GM12891 (cell line): ENCODE measurements around the gene RBM38.

Source experiments
- DNase-seq: peaks from one replicate; pipeline ENCODE4 v3.0.0; 2011; ENCODE audit warnings: low spot score; ENCODE audit not compliant: insufficient read length
- FAIRE-seq: peaks from 2 replicates; lab custom pipeline; 2011; peaks lifted over from hg19 to GRCh38; lab: Jason Lieb, UNC
- PAX5 ChIP-seq: IDR thresholded peaks from 2 replicates; pipeline ENCODE4 v1.6.1; 2011; ENCODE audit warnings: low read length, moderate library complexity, mild to moderate bottlenecking; ENCODE audit not compliant: insufficient read depth, severe bottlenecking
- POLR2A ChIP-seq: IDR thresholded peaks from 2 replicates; pipeline ENCODE4 v1.6.1; 2011; ENCODE audit warnings: low read depth, low read length, control low read depth
- POLR2AphosphoS5 ChIP-seq: IDR thresholded peaks from 2 replicates; pipeline ENCODE4 v1.6.1; 2011; ENCODE audit warnings: low read depth, low read length, control low read depth
- POU2F2 ChIP-seq: IDR thresholded peaks from 2 replicates; pipeline ENCODE4 v1.6.1; 2011; ENCODE audit warnings: low read depth, mild to moderate bottlenecking, control low read depth, low read length, moderate library complexity
- SPI1 ChIP-seq: IDR thresholded peaks from 2 replicates; pipeline ENCODE4 v1.6.1; 2011; ENCODE audit warnings: low read depth, low read length, control low read depth
- TAF1 ChIP-seq: IDR thresholded peaks from 2 replicates; pipeline ENCODE4 v1.6.1; 2011; ENCODE audit warnings: low read depth, low read length, control low read depth

RBM38 gene

GRCh38 chr20:57404419-57405072 lies 13.3 kb downstream of the RBM38 start:
- TF ChIP-seq SPI1 (no peak), POLR2AphosphoS5 (peak; percentile 15; the same call in 1 of the 2 replicates), POU2F2 (no peak), TAF1 (no peak), PAX5 (no peak), POLR2A (peak; percentile 45; the same call in 1 of the 2 replicates)
- FAIRE-seq (no peak), DNase-seq (no peak)

GRCh38 chr20:57405236-57406016 lies 14.2 kb downstream of the RBM38 start:
- TF ChIP-seq POLR2A (no peak), TAF1 (no peak), SPI1 (no peak), POU2F2 (no peak), POLR2AphosphoS5 (no peak), PAX5 (no peak)
- FAIRE-seq (no peak), DNase-seq (no peak)

- TF ChIP-seq POU2F2 (no peak), POLR2AphosphoS5 (peak; percentile 13; the same call in 1 of the 2 replicates)
- FAIRE-seq (no peak), DNase-seq (no peak)
Observed at GRCh38 chr20:57407541-57407956, 16.4 kb downstream of the RBM38 start.

- no peak for TF ChIP-seq TAF1
- TF ChIP-seq POLR2AphosphoS5 = 0 out of 2 replicates have a peak, but pooled peaks have one; percentile 11
- FAIRE-seq (no peak), DNase-seq (no peak)
Observed at GRCh38 chr20:57408131-57408530, 16.9 kb downstream of the RBM38 start.

GRCh38 chr20:57408536-57409233 lies 17.5 kb downstream of the RBM38 start:
- DNase-seq (no peak), FAIRE-seq (no peak)
- TF ChIP-seq SPI1 (no peak), POLR2AphosphoS5 (0 out of 2 replicates have a peak, but pooled peaks have one; percentile 67), POU2F2 (no peak; the same call in 1 of the 2 replicates), PAX5 (no peak)

- DNase-seq = no peak
- TF ChIP-seq PAX5 (no peak), POU2F2 (peak; percentile 56; the same call in 1 of the 2 replicates), POLR2A (no peak; the same call in 1 of the 2 replicates)
- no peak for FAIRE-seq
Observed at GRCh38 chr20:57409316-57409671, 18.1 kb downstream of the RBM38 start.

GRCh38 chr20:57409672-57410397 lies 18.6 kb downstream of the RBM38 start:
- TF ChIP-seq POLR2AphosphoS5 = peak; percentile 47; the same call in 1 of the 2 replicates
- no peak for TF ChIP-seq TAF1
- TF ChIP-seq SPI1 = no peak
- no peak for TF ChIP-seq PAX5
- peak; percentile 20; the same call in 1 of the 2 replicates for TF ChIP-seq POLR2A
- FAIRE-seq (no peak), DNase-seq (no peak)

GRCh38 chr20:57410398-57410920 lies 19.3 kb downstream of the RBM38 start:
- FAIRE-seq (no peak), DNase-seq (no peak)
- no peak for TF ChIP-seq SPI1
- TF ChIP-seq POLR2A = no peak; the same call in 1 of the 2 replicates
- no peak for TF ChIP-seq PAX5
- TF ChIP-seq POU2F2 = no peak
- TF ChIP-seq POLR2AphosphoS5 = no peak
- TF ChIP-seq TAF1 = no peak

- TF ChIP-seq POLR2A (no peak), SPI1 (no peak), TAF1 (no peak), PAX5 (no peak)
Observed at GRCh38 chr20:57410924-57411323, 19.7 kb downstream of the RBM38 start.

More at GRCh38 chr20:57410924-57411323, 19.7 kb downstream of the RBM38 start:
- DNase-seq (no peak), FAIRE-seq (peak; percentile 54)
